GM18870 (cell line): ENCODE results near the gene ZSCAN2.

Experiments used
- ATAC-seq: cut with Tn5 transposase; IDR thresholded peaks from one replicate; pipeline ENCODE4 v1.9.1; 2021; ENCODE audit warnings: moderate library complexity; ENCODE audit not compliant: unreplicated experiment

ZSCAN2 gene

DNA sequence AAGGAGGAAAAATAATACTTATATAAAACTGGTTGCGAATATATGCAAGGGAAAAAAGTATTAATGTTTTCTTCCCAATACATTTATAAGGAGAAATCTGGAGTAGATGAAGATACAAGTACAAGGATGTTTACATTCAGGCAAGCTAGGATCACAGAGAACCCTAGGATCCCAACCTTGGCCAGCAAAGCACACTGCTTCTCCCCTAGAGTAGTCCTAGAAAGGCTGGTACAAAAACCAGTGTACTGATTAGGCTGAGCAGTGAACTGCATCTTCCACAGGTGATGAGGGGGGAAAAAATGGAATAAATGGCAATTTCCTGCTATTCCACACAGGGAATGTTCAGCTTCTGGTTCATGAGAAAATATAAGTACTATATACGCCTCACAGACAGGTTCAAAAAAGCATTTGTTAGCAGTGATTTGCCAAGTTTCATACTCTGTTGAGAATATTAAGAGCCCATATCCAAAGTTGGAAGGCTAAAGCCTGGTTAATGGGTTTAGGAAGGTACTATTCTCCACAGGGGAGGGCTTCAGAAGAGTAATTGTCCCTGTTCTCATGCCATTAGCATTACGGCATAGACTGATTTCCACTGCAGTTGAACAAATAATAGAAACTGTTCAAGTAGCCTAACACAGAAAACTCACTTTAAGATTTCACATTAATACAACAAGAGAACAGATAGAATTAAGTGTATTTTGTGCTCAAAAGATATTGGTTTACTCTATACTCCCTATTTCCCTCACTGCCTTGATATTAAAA is 67.6 kb downstream of the ZSCAN2 start:
- ATAC-seq: no peak

DNA sequence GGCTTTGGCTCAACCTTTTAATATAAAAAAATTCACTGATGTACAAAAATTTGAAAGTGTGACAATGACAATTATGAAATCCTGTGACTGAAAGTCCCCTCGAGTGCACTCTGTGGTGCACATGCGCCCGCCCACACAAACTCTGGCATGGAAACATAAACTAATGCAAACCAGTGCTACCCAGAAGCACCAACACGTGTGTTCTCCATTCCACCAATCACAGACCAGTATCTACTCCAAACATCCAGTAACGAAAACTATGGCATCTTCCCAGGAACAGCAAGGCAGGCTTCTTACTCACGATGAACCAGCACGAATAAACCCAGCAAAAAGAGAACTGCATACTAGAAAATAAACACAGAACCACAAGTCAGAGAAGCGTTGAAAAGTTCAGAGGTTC is 68.9 kb downstream of the ZSCAN2 start:
- no peak for ATAC-seq

DNA sequence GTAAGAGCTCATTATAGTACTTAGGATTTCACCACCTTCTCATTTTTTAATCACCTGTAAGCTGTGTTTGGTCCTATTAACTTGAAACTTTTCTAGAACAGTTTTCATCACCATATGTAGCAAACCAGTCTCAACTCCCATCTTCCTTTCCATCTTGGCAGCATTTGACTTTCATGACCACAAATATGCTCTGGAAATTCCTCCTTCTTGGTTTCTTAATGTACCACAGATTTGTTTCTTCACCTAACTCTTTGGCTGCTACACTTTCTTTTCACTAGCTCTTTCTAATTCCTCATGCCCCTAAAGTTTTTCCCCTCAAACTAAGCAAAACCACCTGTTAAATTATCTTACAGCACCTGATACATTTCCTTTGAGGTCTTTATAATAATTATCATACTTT is 70.4 kb downstream of the ZSCAN2 start:
- no peak for ATAC-seq
